NCI-H2029 treated with DMSO at 0.1 percent for 48 hours (cell line): ENCODE data around the gene DPEP2.
"Not testable (repeated sequence)": the region's sequence is repeated elsewhere in the genome, so short reads cannot be mapped to it uniquely, and the experiment has no call there.

Experiments
- DNase-seq: peaks from one replicate; lab custom pipeline; 2025; lab: John Stamatoyannopoulos, UW

Gene DPEP2

DNA sequence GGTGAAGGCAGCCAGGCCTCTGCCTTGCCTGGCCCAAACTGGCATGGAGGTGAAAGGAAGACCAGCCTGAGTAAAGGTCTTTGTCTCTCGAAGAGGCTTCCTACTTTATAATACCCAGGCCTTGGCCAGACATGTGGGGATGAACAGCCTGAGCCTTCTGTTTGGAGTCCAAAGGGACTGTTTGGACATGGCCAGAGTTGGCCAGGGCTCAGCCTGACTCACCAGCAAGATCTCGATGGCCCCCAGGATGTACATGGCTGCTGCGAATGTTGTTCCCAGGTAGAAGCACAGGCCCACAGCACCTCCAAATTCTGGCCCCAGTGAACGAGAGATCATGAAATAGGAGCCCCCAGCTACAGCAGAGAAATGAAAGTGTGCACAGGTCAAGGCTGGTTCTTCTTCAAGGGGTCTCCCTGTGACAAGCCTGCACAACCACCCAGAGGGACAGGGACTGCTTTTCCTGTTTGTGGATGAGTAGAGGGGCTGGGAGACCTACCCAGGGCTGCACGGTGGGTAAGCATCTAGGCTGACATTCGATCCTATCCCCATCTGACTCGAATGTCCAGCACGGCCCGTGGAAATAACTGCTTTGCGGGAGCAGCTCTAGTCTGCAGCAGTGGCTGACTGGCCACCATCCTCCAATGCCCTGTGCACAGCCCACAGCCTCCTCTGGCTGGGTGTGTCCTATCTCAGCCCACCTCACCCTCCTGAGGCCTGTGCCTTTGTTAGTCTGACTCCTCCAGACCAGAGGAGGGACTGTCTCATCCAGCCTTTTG lies 44.7 kb downstream of the DPEP2 start:
- DNase-seq = no peak

DNA sequence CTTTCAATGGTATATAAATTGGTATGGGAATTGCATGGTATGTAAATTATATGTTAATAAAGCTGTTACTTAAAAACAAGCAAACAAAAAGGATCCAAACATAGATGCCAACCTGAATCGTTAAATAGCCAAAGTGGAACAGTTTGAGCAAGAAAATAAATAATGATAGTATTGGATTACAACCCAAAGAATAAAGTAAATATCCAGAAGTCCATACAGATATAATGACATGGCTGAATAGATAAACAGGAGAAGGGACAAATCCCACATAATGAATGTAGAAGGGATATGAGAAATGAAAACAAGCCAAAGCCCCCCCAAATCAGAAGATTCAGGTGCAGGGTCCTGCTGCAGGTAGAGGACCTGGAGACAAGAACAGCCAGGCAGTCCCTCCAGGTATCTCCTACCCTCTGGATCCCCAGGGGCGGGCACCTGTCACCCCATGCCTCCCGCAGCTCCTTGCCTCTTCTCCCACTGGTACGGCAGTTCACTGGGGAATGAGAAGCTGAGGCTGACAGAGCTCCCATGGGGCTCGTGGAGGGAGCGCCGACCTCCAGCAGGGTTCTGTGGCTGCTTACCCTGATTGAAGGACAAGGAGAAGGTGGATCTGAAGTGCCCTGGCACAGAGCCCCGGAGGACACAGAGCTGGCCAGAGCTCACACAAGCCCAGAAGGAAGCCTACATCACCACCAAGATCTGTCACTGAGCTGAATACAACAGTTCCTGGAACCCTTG lies 45.5 kb downstream of the DPEP2 start:
- no peak for DNase-seq

DNA sequence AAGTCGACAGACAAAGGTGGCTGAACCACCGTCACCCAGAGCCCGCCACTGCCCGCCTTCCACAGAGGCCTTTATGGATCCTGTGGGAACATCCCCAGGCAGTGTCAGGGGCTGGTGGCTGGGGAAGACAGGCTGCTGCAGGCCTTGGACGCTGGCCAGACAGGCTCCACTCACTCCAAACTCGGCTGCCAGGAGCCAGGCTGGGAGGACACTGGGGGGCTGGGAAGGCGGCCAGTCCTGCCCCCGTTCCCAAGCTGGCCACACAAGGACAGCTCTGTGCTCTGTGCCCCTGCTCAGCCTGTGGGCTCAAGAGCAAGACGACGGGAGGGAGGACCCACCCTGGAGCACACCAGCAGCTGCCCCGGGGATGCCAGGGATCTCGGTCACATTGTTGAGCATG lies 47.8 kb downstream of the DPEP2 start:
- DNase-seq = no peak

DNA sequence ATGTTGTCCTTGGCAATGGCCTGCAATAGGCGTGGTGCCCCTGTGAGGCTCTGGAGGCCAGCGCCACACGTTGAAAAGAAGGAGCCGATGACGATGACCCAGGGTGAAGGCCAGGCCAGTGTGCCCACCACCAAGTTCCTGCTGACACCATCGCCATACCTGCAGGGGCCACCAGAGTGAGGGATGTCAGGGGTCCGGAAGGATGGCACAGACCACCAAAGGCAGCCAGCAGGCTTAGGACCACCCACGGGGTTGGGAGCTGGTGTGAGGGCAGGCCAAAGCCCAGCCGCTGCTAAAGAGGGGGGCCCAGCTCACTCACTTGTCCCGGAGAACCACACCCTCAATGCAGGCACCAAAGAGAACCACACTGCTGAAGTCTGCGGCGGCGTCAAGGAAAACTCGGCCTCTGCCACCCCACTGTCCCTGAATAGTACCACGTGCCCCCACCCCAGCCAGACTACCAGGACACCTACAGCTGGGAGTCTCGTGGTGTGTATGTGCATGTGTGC lies 48.9 kb downstream of the DPEP2 start:
- no peak for DNase-seq

DNA sequence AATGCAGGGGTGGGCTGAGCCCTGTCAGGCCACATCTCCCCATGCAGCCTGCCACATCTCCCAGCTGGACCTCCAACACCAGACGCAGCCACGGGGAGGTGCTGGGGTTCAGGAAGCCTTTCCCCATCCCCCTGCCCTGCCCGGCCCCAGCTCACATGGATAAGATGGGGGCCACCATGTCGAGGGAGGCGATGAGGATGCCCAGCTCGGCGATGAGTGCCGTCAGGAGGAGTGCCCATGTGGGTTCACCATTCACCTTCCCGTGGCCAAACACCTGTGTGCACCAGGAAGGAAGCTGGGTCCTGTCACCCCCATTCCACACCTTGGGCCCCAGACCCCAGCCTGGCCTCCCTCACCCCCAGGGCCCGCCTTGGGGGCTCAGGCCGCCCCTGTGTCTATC lies 49.6 kb downstream of the DPEP2 start:
- no peak for DNase-seq

DNA sequence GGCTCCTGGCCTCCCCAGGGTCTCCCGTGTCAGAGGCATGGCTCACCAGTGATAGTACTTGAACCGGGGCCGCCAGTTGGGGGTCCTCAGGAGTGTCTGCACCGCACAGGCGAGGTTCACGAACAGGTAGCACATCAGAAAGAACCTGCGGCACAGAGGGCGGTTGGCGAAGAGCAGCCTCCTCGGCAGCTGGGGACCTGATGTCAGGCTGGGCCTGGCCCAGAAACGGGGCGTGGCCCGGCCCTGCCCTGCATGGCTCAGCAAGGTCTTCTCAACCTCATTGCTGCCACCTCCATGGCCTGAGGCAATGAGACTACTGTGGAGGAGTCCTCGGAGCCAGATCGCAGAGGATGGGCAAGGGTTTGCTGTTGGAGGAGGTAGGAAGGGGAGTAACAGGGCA lies 51.3 kb downstream of the DPEP2 start:
- no peak for DNase-seq

DNA sequence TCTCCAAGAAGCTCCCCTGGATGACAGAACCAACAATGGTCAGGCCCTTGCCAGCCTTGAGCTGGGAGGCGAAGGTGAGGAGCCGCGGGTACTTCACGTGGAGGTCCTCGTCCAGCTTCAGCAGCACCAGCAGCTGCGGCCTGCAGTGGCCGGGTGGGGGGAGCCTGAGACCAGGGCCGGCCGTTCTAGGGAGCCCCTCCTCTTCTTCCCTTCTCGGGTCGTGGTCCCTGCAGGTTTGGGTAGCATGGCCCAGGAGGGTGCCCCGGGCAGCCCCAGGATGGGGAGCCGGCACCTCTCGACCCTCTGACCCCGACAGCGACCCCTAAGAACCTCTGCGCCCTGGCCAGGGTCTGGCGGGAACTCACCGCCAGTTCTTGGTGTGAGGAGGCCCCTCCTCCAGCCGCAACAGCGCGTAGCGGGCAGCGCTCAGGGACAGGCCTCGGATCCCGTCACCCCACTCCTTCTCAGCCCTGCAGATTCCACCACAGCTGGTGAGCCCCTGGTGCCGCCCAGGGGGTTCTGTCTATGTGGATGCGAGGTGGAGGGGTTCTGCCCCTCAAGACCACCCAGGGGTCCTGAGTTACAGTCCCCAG lies 52.2 kb downstream of the DPEP2 start:
- DNase-seq = no peak

DNA sequence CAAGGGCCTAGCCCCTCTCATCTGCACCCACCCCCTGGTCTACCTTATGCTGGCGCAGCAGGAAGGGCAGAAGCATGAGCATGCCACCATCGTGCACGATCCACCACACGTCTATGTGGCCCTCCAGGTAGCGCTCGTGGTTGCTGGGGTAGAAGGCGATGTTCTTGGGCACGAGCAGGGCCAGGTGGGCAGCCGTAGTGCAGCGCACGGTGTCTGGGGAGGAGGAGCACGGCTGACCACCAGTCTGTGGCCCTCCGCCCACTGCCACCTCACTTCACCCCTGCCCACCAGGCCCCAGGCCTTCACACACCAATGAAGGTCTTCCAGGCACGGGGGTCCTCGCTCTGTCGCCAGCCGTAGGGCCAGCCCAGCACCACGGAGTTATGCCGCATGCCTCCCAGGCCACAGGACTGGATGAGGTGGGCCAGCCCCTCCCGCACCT lies 53.1 kb downstream of the DPEP2 start:
- DNase-seq = no peak

DNA sequence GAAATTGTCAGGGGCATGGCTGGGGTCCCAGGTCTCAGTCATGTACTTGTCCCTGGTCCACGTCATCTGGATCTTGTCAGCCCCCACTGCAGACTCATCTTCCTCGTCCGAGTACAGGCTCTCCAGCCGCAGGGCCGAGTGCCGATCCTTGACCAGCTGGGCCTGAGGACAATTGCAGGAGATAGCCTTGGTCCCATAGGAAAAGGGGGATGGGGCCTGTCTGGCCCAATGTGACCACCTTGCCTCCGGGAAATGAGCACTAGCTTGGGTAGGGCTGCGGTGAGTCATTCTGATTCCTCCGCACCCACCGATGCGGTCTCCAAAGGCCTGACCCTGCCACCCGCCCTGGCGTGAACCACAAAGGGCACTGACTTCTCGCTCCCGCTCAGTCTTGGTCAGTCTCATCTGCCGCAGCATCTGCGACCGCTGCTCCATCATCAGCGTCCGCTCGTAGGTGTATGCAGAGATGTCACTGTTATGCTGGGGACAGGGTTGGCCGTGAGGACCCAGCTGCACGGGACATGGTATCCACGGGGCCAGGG lies 53.8 kb downstream of the DPEP2 start:
- DNase-seq = no peak

DNA sequence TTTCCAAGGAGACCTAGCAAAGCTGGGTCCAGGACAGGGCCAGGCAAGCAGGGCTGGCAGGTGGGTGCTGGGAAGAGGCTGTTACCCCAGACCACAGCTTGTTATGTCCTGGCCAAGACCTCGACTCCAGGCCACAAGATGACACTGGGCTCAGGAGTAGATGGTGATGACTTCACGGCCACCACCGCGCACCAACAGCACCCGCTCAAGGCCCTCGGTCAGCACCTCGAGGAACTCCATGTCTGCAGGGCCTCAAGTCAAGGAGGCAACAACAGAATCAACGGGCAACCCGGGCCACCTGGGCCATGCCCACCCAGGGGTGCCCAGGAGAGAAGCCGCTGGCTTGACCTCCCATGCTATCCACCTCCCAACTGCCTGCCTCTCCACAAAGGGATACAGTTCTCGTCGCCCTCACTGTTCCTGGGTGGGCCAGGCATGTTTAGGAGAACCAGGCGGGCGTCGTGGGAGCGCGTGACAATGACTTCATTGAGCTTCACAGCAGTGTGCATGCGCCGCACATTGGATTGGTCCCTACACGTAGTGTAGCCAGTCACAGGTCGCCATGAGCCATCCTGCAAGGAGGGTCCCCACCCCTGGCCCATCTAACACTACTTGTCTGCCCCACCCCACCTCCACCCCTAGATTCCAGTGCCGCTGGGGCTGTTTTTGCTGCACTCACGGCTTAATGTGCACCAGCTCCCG lies 54.4 kb downstream of the DPEP2 start:
- no peak for DNase-seq

DNA sequence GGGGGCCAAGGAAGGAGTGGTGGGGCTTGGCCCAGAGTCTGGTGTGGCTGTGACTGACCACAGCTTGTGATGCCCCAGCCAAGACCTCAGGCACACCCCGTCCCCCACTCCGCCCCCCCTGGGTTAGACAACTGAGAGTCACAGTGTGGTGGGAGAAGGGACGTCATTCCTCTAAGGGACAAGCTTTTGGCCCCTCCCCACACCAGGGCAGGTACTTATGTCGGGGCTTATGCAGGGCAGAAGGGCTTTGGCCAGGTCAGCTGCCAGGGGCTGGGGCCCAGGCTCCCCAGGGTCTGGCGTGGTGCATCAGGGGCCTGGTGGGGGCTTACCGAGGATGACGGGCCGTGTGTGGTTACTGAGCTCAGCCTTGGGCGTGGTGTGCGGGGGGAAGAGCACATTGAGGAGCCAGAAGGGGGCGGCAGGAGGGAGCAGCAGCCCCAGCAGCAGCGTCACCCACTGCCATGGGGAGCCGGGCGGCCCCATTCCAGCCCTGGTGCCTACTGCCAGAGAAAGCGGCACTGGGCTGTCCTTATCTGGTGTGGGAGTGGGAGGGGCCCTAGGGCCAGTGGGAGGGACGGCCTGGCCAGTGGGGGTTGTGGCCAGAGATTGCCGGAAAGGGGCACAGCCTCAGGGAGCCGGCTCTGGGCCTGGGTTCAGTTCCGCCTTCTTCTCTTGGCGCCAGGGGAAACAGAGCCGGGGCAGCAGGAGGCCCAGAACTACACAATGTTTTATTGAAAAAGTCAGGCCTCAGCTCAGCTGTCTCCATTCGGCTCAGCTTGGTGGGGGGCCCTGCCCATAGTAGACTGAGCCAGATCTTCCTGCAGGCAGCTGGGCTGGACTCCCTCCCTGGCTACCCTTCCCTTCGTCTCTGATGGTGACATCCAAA lies 55.4 kb downstream of the DPEP2 start, which contains the start of gene LCAT:
Gene LCAT (minus strand): TSS at position 502 of the 886 bp plus-strand sequence. CDS start 19 bp downstream, at position 483.
- DNase-seq = no peak

DNA sequence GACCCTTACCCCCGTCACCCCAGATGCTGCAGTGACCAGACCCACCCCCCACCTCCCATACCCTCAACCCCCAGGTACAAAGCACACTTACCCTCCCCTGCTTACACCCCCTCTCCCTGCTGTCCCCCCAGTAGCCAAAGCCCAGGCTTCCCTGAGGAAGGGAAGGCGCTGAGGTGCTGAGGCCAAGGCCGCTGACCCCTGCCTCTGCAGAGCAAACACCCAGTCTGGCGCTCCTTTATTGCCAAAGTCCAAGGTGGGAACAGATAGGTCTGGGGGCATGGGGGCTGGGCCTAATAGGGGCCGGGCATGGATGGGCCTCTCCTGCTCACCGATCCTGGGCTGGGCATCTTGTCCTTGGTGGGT lies 56.0 kb downstream of the DPEP2 start:
- DNase-seq = no peak

DNA sequence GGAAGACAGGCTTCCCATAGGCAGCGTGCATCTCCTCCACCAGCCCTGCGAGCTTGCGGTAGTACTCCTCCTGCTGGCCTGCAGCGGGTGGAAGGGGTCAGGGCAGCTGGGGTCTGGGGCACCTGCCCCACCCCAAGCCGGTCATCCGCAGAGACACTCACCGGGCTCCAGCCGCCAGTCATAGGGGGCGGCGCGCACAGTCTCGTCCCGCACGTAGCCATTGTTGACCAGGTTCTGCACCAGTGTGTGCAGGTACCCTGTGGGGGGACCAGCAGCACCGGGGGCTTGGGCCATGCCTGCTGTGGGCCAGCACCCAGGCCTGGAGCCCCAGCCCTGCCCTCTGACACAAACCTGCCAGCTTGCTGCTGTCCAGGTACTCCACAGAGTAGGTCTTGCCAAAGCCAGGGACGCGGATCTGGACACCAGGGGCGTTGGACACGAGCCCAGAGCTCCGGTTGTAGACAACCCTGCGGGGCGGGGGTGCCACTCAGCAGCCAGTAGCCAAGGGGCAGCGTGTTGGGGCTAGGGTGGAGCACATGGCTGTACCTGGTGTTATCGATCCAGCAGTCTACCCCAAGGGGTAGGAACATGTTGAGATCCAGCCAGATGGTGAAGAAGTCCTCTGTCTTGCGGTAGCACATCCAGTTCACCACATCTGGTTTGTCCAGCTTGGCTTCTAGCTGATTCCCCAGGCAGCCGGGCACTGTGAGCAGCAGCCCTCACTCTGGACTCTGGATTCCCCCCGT lies 56.6 kb downstream of the DPEP2 start:
- DNase-seq = no peak

DNA sequence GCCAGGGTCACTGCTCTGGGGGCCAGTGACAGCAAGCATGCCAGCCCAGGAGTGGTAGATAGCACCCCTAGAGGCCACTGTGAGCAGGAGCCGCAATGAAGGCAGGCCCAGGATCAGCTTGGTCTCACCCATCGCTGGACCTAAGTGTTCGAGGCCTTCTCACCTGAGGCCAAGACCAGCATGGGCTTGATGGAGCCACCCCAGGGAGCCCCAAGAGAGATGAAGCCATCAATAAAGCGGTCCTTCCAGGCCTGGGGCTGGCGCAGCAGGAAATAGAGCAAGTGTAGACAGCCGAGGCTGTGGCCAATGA lies 57.1 kb downstream of the DPEP2 start:
- DNase-seq = no peak

DNA sequence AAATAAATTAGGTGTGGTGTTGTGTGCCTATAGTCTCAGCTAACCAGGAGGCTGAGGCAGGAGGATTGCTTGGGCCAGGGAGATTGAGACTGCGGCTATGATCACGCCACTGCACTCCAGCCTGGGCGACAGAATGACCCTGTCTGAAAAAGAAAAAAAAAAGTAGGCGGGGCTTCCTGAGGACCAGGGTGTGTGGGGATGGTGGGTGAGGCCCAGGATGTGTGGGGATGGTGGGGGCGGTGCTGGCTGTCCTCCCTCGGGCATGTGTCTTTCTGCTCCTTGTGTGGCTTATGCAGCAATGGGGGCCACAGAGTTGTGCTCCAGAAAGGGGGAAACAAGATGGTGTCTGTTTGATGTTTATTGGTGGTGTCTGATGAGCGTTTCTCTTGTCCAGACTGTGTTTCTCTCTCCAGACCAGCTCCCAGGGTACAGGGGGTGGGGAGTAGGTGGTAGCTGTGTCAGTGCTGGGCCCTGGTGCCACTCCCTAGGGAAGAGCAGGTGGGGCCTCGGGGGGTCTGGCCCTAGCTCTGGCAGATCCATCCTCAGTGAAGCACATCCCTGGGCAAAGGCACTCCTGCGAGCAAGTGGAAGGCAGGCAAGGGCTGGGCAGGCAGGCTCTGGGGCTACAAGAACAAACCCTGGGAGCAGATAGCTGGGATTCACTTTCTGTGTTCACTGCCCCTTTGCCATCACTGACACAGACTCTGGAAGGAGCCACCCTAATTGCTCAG lies 57.6 kb downstream of the DPEP2 start:
- no peak for DNase-seq

DNA sequence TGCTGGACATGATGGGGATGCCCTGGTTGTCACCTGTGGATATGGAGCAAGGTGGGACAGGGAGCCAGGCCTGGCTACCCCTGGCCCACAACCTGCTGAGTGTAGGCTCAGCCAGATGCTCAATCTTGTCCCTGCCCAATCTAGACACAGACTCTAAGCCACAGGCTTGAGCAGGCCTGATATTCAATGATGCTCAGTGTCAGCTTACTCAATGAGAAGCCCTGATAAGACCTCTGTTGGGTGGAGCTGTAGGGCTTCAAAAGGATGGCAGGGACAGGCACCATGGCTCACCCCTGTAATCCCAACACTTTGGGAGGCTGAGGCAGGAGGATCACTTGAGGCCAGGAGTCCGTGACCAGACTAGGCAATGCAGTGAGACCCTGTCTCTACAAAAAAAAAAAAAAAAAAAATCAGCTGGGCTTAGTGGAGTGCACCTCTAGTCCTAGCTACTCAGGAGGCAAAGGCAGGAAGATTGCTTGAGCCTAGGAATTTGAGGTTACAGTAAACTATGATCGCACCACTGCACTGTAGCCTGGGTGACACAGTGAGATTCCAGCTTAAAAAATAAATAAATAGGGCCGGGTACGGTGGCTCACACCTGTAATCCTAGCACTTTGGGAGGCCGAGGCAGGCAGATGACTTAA lies 58.7 kb downstream of the DPEP2 start:
- DNase-seq = no peak

DNA sequence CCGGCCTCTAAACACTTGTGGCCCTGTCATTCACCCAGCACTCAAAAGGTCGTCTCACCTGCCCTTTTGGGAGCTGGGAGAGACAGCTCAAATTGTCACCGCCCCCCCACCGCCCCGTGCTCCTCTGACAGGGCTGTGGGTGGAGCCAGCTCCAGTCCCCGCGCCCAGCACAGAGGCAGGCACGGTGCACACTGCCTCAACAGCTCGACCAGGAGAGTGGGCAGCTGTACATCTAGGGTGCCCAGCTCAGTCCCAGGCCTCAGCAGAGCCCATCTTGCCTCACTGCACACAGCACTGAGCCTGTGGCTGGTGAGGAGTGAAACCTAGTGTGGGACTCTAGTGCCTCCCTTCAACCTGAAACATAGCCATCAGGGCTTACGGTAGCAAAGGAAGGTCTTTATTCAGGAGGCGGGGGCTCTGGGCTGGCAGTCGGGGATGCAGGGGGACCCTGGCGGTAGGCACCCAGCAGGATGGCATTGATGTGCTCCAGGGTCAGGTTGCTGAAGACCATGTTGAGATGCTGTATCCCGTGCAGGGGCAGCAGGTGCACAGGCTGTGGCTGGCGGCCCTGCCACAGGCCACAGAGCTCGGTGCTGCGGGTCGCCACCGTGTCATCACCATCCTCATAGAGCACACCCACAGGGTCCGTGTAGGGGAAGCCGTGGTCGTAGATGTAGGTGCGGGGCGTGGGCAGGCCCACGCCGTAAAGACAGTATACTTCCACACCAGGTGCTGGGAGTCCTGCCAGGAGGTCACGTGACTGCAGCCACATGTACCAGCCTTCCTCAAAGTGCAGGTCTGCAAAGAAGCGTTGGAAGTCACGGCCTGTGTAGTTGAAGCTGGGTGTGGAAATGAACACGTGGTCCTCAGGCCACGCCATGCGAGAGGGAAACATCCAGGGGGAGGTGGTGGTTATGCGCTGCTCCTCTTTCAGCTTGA lies 59.5 kb downstream of the DPEP2 start:
- no peak for DNase-seq

DNA sequence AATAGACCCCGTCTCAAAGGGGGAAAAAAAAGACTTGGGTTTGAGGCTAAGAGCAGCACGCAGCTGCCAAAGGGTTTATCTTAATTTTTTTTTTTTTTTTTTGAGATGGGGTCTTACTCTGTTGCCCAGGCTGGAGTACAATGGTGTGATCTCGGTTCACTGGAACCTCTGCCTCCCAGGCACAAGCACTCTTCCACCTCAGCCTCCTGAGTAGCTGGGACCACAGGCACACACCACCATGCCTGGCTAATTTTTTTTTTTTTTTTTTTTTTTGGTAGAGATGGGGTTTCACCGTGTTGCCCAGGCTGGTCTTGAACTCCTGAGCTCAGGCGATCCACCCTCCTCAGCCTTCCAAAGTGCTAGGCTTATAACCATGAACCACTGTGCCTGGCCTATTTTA lies 61.6 kb downstream of the DPEP2 start:
- DNase-seq = not testable (repeated sequence)
